ENCODE measurements around the gene LSS.

DNA sequence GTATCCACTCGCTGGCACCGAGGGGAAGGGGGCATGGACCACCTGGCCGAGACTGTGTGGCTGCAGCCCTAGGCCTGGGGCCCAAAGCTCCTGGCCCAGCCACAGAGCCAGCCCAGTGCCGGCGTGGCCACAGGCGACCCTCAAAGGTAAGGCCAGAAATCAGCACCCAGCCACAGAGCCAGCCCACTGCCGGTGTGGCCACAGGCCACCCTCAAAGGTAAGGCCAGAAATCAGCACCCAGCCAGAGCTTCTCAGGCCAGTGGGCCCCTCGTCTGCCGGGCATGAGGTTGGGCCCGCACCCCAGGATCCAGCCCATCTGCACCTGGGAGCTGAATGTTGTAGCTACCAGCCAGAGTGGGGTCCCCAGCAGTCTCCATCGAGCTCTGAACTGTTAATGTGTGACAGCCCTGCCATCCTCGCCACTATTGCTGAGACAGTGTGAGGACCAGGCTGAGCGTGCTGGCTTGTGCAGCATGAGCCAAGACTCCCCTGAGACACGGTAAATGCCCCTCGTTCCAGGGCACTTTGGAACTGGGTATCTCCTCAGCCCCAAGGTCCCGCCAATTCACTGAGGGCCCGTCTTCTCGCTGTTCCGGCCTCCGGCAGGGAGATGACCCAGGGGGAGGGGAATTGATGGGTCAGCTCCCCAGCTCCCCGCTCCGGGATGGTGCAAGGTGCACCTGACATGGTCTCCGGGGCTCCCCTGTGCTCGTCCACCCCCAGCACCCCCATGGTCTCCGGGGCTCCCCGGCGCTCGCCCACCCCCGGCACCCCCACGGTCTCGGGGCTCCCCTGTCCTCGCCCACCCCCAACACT is 68.5 kb downstream of the LSS start:
- TF ChIP-seq CTCF (IDR thresholded peaks at IDR 0.05; ENCODE audit: insufficient read depth, low read depth, low read length) (no peak), EZH2 (IDR thresholded peaks at IDR 0.05; ENCODE audit: insufficient read depth, low read length) (no peak)

Measured in astrocyte (in vitro differentiated cells and primary cell).